Bone marrow (tissue), 2 donors: ENCODE data around the gene F11R.
A peak's percentile ranks its signal among the peaks of the same experiment; 100 is the strongest.
"Not testable (repeated sequence)": the region's sequence is repeated elsewhere in the genome, so short reads cannot be mapped to it uniquely, and the experiment has no call there.

ENCODE experiments used
- DNase-seq, 2 donors: peaks; one replicate each; lab custom pipeline; 2025; lab: John Stamatoyannopoulos, UW

Gene F11R

DNA sequence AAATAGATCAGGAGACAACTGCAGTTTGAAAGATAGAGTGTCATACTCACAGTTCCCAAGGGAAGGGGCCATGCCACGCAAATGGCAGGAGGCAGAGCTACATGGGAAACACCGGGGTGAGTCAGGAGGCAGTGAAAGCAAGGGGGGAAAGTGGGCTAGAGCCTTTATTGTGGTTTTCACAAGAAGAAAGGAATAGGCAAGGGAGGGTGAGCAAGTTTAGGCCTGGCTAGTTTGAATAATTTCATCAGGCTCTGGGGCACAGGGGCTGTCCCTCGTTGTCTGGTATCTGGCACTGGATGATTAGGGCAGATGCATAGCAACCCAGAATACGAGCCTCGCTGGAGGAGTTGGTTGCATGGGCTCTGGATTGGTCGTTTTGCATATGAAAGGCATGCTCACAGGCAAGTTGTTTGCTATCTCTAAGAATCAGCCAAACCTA, 49.3 kb downstream of the F11R start:
- no peak for DNase-seq

DNA sequence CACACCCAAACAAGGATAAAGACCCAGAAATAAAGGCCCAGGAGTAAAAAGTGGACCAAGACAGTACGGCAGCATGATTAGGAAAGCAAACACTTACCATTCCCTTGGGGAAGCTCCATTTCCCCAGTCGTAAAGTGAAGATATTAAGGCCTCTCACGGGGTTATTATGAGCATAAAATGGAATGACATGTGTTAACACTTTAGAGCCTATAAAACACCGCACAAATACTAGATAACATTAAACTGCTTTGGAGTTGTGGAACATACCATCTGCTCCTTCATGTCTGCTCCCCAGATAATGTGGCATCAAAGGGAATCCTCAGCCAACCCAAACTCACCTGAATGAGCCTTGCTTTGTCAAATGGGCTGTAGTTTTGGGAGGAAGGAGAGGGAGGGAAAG, 57.4 kb downstream of the F11R start:
- DNase-seq = no peak

DNA sequence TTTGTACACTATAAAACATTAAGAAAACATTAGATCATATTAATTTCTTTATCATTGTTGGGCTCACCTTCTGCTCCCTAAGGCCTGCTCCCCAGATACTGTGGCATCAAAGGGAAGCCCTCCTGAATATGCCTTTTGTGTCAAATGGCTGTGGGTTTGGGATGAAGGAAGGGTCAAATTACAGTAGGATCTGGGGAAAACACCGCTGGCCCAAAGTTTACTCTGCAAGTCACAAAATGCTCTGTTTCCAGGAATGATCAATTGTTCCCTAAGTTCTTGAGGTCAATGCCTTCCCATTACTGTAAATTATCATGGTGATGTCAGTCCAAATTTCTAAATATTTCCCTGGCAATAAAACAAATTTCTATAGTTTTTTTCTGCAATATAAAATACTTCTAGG, 59.5 kb downstream of the F11R start:
- no peak for DNase-seq

DNA sequence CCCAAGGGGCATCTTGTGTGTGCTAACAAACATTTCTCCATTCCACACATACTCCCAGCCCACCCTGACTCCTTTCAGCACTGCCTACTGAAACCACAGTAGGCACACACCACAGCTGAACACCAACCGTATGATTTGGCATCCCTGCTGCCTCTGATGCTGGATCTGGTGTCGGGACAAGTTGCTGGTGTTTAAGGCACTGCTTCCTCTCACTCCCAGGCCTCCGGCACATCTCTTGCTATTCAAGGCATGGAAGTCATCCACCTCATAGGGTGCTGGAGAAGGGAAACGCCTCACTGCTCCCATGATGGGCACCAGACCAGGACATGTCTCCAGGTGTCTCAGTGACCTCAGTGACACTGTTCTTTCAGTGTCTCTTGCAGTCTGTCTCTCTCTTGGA, 64.0 kb downstream of the F11R start:
- no peak for DNase-seq

DNA sequence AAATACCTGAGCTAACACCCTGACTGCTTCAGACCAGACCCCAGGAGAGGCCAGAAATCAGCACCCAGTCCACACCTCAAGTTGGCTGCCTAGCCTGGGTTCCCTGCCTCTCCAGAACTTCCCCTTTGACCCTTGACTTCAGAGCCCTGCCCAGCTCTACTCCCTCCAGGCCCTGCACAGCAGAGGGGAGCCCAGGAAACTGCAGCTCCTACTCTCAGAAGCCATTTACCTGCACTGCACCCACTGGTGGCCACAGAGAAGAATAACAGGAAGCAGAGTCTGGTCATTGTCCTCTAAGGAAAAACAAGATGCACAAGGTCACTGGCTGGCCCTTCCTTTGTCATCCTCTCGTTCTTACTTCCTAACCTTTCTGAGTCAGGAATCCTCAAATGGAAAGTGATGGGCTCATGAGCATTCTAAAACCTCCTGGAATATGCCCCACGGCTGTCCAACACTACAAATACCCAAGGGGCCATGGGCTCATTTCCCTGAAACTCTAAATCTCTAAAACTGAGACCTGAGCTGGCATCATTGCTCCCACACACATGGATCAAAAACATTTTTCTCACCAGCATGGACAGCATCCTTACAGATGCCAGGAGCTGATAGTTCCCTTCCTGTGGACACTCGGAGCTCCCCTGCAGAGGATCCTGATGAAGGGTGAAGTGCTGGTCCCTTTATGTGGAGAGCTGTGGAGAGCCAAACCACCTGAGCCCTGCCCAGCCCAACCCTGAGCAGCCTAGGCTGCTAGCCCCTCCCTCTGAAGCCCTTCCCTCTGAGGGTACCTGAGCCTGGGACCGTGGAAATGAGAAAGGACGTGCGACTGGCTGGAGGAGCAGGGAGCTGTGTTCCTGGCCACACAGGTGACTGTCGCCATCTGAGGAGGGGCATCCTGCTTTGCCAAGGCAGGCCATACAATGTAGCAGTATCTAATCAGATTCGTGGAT, 66.5 kb downstream of the F11R start, which contains the start of gene ITLN2:
TSS of gene ITLN2 (minus strand) at position 652 of the 947 bp plus-strand sequence. CDS start at position 584, 68 bp downstream.
- peak; percentile 18 to 24 for DNase-seq

DNA sequence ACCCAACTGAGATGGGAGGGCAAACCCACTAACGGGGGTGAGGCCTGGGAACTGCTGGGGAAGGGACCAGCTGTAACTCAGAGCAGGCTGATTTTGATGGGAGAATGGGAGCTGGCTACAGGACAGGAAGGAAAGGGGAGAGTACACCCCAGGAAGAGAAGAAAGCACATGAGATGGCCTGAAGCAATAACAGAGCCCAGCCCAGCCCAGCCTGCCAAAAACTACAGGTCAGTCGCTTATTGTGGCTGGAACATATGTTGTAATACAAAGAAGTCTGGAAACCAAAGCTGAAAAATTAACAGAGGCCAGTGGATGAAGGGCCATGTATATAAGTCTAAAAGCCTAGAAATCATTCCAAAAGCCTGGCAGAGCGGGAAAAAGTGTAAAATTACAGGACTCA, 67.9 kb downstream of the F11R start:
- DNase-seq = no peak

DNA sequence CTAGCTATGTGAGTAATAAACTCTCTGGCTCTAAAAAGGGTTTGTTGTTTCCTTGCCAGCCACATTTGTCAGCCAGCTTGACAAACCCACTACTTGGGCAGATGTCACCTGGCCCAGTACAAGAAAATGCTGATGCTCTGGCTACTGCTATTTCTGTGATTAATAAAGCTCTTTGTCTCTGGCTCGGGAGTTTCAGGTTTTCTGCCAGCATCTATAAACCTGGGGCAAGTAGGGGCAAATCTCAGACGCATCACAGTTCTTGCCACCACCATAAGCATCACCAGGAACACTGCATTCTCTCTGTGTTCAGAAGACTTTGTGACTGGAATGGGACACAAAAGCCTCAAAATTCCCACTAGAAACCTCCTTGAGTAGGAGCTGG, 68.8 kb downstream of the F11R start:
- no peak for DNase-seq

DNA sequence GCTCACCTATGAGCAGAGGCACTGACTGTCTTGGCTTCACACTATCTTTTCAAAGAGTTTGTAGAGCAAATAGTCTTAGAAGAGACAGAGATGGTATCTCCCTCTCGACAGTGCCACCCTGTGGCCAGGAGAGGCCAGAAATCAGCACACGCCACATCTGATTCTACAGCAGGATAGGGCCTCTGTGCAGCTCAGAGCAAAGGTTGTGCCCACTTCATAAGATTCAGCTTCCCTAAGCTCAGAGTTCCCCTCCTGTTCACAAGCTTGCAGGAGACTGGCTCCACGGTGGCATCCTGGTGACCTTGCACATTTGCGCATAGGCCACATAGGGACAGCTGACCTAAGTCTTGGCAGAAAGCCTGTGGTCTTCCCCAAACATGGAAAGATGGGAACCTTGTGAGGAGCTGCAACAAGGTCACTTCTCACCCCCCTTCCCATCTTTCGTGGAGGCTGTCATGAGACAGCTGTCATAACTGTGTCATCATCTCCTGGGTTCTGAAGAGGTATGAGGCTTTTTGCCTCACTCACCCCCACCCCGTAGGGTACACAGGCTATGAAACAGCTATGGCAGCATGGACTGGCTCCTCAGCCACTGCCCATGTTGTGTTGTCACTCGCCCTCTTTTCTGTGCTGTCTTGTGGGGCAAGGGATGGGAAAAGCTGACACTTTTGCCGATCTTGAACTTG, 69.4 kb downstream of the F11R start:
- DNase-seq = peak; percentile 13 to 62

DNA sequence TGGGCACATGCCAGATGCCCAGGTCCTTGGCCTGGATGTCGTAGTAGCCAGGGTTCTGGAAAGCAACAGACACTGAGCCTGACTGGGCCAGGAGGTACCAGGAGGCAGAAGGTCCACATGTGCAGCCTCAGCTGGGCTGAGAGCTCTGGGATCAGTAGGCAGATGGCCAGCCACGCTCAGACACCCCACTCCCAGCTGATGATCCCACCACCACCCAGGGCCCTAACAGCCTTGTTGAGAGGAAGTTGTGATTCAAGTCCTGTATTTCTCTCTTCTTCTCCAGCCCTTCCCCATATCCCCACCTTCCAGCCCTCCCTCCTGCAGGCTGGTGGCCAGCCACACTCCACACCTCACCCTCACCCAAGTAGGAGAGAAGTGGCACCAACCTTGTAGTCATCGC, 70.3 kb downstream of the F11R start:
- DNase-seq = no peak

DNA sequence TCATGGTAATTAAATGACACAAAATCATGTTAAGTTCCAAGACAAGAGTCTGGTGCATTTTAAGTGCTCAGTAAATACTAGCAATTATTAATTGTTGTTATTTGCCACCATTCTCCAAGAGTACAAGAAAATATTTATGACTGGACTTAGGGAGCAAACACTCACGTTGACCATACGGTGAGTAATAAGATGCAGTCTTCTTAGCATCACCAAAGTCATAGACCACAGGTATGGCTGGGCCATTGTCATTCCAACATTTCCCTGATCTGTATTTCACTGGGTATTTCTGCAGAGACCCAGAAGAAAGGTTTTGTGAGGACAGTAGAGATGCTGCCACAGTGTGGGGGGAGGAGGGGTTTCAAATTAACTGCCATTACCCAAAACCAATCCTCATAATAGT, 71.1 kb downstream of the F11R start:
- no peak for DNase-seq

DNA sequence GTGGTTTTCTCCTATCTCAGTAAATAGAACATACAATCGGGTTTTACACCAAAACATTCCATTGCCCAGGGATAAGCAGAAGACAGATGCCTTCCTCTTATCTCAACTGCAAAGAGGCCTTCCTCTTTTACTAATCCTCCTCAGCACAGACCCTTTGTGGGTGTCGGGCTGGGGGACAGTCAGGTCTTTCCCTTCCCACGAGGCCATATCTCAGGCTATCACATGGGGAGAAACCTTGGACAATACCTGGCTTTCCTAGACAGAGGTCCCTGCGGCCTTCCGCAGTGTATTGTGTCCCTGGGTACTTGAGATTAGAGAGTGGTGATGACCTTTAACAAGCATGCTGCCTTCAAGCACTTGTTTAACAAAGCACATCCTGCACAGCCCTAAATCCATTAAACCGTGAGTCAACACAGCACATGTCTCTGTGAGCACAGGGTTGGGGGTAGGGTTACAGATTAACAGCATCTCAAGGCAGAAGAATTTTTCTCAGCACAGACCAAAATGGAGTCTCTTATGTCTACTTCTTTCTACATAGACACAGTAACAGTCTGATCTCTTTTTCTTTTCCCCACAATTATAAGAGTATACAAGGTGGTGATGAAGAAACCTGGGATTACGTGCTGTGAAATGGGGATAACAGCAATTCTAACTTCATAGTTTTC, 71.6 kb downstream of the F11R start:
- DNase-seq = peak in 1 of 2 donors; percentile 4

DNA sequence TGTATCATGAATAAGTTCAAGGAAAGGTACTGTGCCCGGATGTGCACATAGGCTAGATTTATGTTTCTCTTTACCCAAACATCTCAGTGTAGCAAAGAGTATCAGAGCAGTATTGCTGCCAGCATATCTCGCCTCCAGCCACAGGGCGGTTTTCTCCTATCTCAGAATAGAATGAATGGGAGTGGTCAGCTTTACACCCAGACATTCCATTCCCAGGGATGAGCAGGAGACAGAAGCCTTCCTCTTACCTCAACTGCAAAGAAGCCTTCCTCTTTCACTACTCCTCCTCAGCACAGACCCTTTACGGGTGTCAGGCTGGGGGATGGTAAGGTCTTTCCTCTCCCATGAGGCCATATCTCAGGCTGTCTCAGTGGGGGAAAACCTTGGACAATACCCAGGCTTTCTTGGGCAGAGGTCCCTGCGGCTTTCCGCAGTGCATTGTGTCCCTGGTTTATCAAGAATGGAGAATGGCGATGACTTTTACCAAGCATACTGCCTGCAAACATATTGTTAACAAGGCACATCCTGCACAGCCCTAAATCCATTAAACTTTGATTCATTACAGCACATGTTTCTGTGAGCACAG, 73.7 kb downstream of the F11R start:
- DNase-seq = not testable (repeated sequence)

DNA sequence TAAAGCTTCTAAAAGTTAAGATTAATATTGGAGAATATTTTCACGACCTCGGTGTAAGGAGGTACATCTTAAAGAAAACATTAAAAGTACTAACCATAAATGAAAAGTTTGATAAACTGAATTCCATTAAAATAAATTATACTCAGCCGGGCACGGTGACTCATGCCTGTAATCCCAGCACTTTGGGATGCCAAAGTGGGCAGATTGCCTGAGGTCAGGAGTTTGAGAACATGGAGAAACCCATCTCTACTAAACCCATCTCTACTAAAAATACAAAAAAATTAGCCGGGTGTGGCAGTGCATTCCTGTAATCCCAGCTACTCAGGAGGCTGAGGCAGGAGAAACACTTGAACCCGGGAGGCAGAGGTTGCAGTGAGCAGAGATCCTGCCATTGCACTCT, 75.1 kb downstream of the F11R start:
- DNase-seq = not testable (repeated sequence)
